Adrenal gland (tissue), 12 donors: ENCODE measurements around the gene DUSP7. TPM values are rescaled to one million over a fixed set of nuclear protein-coding genes. Genes with fewer than 3 reads are reported as not detected.

Source experiments
- DNase-seq, 7 donors: peaks; one replicate each; pipeline ENCODE4 v3.0.0-alpha.2; 2019 to 2020
- H3K27ac ChIP-seq, 5 donors: fragments of 200-600 bp; sonication (generic) in 4 of 5; 1 replicate in 3 of 5; 2 replicates in 2 of 5; pipeline versions ENCODE4 v1.5.1 to v1.8.0; 2016 to 2020; ENCODE audit warnings: mild to moderate bottlenecking in 1 of 5
- H3K27me3 ChIP-seq: fragments of 200-600 bp; 2 replicates; pipeline ENCODE4 v1.8.0; 2021
- H3K36me3 ChIP-seq, 2 donors: fragments of 200-600 bp; replicated peaks in 1 of 2; 1 replicate in 1 of 2; 2 replicates in 1 of 2; pipeline versions ENCODE4 v1.5.1 to v1.8.0; 2018 to 2022
- H3K4me1 ChIP-seq, 2 donors: fragments of 200-600 bp; replicated peaks in 1 of 2; 1 replicate in 1 of 2; 2 replicates in 1 of 2; pipeline versions ENCODE4 v1.5.1 to v1.8.0; 2018 to 2021
- H3K4me3 ChIP-seq, 4 donors: fragments of 200-600 bp; sonication (generic) in 3 of 4; one replicate each; pipeline ENCODE4 v1.5.1; 2016 to 2018
- H3K9me3 ChIP-seq, 3 donors: fragments of 200-600 bp; sonication (generic) in 1 of 3; replicated peaks in 1 of 3; 1 replicate in 2 of 3; 2 replicates in 1 of 3; pipeline versions ENCODE4 v1.5.1 to v1.8.0; 2016 to 2021
- CTCF ChIP-seq, 6 experiments: fragments of 450-650 bp in 4 of 6; fragments of 200-600 bp in 2 of 6; sonication (generic) in 1 of 6; IDR thresholded peaks; 1 replicate in 5 of 6; 2 replicates in 1 of 6; pipeline versions ENCODE4 v1.5.1 to v1.8.0; 2016 to 2021; ENCODE audit warnings: antibody characterized with exemption in 6 of 6, mild to moderate bottlenecking in 2 of 6, moderate library complexity in 1 of 6
- POLR2A ChIP-seq, 2 donors: fragments of 450-650 bp; IDR thresholded peaks; one replicate each; pipeline ENCODE4 v1.6.1; 2017; ENCODE audit warnings: antibody characterized with exemption in 2 of 2, mild to moderate bottlenecking in 2 of 2, moderate library complexity in 1 of 2
- WGBS, 4 donors: extraction: QIAGEN DNeasy Blood & Tissue Kit in 2 of 4; methylation state at CpG; one replicate each; pipeline versions ENCODE4 v1.1.5 to v1.1.7; 2013 to 2017; 5-methylcytosine and 5-hydroxymethylcytosine counted together
- intact Hi-C, 2 donors: fragments of 100-400 bp; cut with DNase I; formaldehyde crosslinking; loops; one replicate each; pipeline versions ENCODE4 v1.14.1 to v1.15.0; 2022 to 2023
- polyA plus RNA-seq, 3 donors: library from polyadenylated mRNA; stranded (reverse); fragments of 200-250 nt in 2 of 3; fragments of 350-450 nt in 1 of 3; fragmentation: Illumina TruSeq in 1 of 3; extraction: RNeasy Lipid Tissue Mini Kit (QIAGEN cat#74804) in 1 of 3; gene quantifications; one replicate each; pipeline ENCODE4 v1.2.3, GENCODE V29; 2013 to 2014
- total RNA-seq, 9 donors: library from RNA; depleted of rRNA in 4 of 9; stranded (reverse); fragments of >200 nt in 4 of 9; fragments of 120-200 nt in 1 of 9; fragmentation: NEBNext Ultra II Directional in 1 of 9; extraction: Animal tissue kit (Norgen Biotek cat#: 25700) in 1 of 9; gene quantifications; one replicate each; pipeline versions ENCODE4 v1.1.0 to v1.2.4, GENCODE V29; 2013 to 2023
- donor health status: healthy with polysubstance abuse.
- donor health status: Bipolar disorder and iron deficiency.
- donor health status: DM: yes; HTN: yes; CAD: no.
- donor health status: DM: no; HTN: no; CAD: no.
- donor health status: DM: no; HTN: no; CAD: no.
- donor health status: DM: yes; HTN: yes; CAD: no.

DUSP7 gene
- total and polyA plus RNA-seq, 12 donors, result 5.5 to 35.0 (median 14.4) TPM

DNA sequence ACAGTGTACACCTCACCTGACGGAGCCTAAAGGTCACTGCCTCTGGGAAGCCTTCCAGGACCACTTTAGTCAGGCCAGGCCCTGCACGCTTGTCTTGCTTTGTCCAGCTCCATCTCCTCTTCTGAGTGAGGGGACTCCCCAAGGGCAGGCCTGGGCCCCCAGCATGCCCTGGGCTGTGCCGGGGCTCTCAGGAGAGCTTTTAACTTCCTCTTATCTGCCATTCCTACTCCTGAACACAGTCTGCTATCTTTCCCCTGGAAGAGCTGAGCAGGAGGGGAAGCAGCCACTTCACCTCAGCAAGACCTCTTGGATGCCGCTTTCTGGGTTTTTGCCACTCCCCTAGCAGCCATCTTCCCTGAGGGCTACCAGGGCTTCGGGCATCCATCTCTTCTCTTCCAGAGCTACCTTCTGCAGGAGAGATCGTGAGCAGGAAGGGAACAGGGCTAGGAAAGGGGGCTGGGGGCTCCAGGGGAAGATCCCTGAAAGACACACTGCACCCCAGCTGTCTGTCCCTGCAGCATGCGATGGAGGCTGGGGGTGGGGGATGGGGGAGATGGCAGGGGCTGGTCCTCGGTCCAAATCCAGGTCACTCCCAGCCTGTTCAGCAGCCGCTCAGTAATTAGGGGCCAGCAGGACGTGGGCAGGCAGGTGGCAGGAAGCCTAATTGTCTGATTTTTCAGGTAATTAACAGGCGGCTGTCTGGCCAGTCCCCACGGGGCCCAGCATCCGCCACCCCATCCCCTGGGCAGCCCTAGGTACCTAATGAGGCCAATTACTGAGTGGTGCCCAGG lies 40.7 kb downstream of the DUSP7 start:
- Histone ChIP-seq H3K9me3 (no peaks in the 10 kb centered on the region), H3K27ac (peak overlapping the region in 2 of 5 donors; percentile 22 to 49), H3K36me3 (no peaks in the 10 kb centered on the region), H3K27me3 (no peaks in the 10 kb centered on the region), H3K4me1 (peaks cover 0 to 14% of the 10 kb centered on the region in 2 donors), H3K4me3 (no peak overlapping the region)
- intact Hi-C loops, result loop anchor here in 1 of 2 donors (5.0 kb wide), 1 partner anchor 37 kb away; no protein-coding TSS in a partner anchor
- TF ChIP-seq POLR2A (IDR thresholded peaks at IDR 0.05), result no peak
- no peak for TF ChIP-seq CTCF (IDR thresholded peaks at IDR 0.05)
- WGBS, 4 donors, result 72 to 84% (median 82%) methylated on average over 6 to 13 of the region's 13 CpGs
- DNase-seq, result no peak

DNA sequence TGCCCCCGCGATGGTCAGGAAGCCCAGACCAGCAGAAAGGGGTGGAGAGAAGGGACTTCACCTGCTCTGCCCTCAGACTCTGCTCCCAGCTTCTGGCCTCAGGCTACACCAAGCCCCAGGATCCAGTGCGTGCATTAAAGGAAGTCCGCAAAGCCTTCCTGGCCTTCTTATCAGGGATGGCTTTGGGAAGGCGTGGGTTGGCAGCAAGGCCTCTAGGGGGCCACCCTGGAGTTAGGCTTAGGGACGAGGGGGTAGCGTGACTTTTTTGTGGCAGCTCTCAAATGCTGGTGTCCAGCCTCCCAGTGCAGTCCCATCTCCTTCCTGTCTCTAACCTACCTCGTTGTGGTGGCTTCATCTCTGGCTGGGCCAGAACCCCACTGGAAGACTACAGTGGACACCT lies 41.8 kb downstream of the DUSP7 start:
- Histone ChIP-seq H3K27ac (peak overlapping the region in 1 of 5 donors; percentile 22), H3K27me3 (no peaks in the 10 kb centered on the region), H3K36me3 (no peaks in the 10 kb centered on the region), H3K9me3 (no peaks in the 10 kb centered on the region), H3K4me3 (no peak overlapping the region), H3K4me1 (peaks cover 0 to 11% of the 10 kb centered on the region in 2 donors)
- WGBS, 4 donors, result 72 to 87% (median 82%) methylated on average over 5 to 8 of the region's 8 CpGs
- intact Hi-C loops, result loop anchor here in 1 of 2 donors (5.0 kb wide), 1 partner anchor 38 kb away; no protein-coding TSS in a partner anchor
- peak in 1 of 7 donors; percentile 26 for DNase-seq
- TF ChIP-seq POLR2A (IDR thresholded peaks at IDR 0.05) (no peak), CTCF (IDR thresholded peaks at IDR 0.05) (peak in 2 of 6 experiments; percentile 21 to 24)

DNA sequence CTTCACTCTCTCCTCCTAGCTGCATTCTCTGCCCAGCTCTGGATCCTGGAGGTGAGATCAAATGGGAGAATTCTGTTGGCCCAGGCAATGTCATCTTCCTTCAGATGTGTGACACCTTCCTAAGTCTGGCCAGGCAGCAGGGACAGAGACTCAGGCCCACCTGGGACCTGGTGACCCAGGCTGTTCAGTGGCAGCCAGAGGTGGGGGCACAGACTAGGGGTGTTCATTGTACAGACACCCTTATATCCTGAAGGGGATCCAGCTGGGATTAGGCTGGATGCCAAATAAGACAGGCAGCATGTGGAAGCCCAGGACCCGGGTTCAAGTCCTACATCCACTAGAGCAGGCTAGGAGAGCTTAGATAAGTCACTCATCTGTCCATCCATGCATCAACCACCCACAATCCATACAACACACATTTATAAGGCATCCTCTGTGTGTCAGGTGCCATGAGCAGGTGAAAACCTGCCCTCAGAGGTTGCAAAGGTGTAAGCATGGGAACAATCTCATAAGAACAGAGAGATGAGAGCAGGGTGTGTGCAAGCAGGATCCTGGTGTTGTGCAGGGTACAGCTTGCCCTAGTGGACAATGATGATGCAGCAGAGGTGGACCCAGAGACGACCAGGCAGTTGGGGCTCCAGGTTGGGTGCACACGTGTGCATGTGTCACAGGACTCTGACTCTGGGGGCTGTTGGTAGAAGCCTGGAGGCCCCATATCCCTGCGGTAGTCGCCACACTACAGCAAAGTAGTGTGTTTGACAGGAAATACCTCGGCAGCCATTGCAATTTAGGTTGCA lies 42.4 kb downstream of the DUSP7 start:
- TF ChIP-seq CTCF (IDR thresholded peaks at IDR 0.05), result no peak
- TF ChIP-seq POLR2A (IDR thresholded peaks at IDR 0.05), result no peak
- H3K27ac ChIP-seq, result peak overlapping the region in 1 of 5 donors; percentile 82
- no peaks in the 10 kb centered on the region for H3K9me3 ChIP-seq
- no peaks in the 10 kb centered on the region for H3K27me3 ChIP-seq
- no peaks in the 10 kb centered on the region for H3K36me3 ChIP-seq
- DNase-seq, result no peak
- WGBS, 4 donors, result 70 to 88% (median 86%) methylated on average over 1 to 6 of the region's 6 CpGs
- intact Hi-C loops, result no loop called here
- no peak overlapping the region for H3K4me3 ChIP-seq
- H3K4me1 ChIP-seq, result peaks cover 0 to 11% of the 10 kb centered on the region in 2 donors

GRCh38 chr3:52012699-52013098 lies 43.7 kb downstream of the DUSP7 start:
- Histone ChIP-seq H3K36me3 (no peaks in the 10 kb centered on the region), H3K4me1 (peaks cover 0 to 11% of the 10 kb centered on the region in 2 donors), H3K27me3 (no peaks in the 10 kb centered on the region), H3K9me3 (no peaks in the 10 kb centered on the region), H3K4me3 (no peak overlapping the region), H3K27ac (peak overlapping the region in 1 of 5 donors; percentile 82)
- intact Hi-C loops, result no loop called here
- WGBS, 4 donors, result 69 to 87% (median 75%) methylated on average over 7 of the region's 7 CpGs
- TF ChIP-seq CTCF (IDR thresholded peaks at IDR 0.05), result no peak
- no peak for TF ChIP-seq POLR2A (IDR thresholded peaks at IDR 0.05)
- DNase-seq, result peak in 2 of 7 donors; percentile 21 to 46
